Astrocyte (in vitro differentiated cells and primary cell): ENCODE measurements around the gene NUP98.

Source experiments
- EZH2 ChIP-seq: IDR thresholded peaks from 2 replicates; pipeline ENCODE4 v1.6.1; 2012; ENCODE audit warnings: mild to moderate bottlenecking, low read length, inconsistent platforms; ENCODE audit not compliant: insufficient read depth
- TF ChIP-seq, protein P1 (sequence below): IDR thresholded peaks from 2 replicates; pipeline ENCODE4 v1.5.1; 2011; ENCODE audit warnings: low read depth, mild to moderate bottlenecking, inconsistent platforms, low read length, moderate library complexity; ENCODE audit not compliant: insufficient read depth

DNA sequence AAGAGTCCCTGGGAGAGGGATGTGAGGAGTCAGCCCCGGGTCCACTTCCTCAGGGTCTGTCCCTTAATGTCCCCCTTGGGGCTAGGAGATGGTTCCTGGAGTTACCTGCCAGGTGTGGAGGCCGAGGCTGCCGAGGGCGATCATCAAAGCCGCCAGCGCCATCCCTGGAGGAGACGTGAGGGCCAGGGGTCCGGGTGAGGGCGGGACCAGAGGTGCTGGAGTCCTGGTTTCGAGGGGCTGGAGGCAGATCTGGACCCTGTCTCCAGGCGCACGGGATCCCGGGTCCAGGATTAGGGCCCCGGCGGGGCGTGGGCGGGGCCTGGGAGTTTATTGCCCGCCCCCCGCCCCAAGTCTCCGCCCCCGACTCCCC, 155.7 kb downstream of the NUP98 start, which contains the start of gene ART5:
- TF ChIP-seq, protein P1, sequence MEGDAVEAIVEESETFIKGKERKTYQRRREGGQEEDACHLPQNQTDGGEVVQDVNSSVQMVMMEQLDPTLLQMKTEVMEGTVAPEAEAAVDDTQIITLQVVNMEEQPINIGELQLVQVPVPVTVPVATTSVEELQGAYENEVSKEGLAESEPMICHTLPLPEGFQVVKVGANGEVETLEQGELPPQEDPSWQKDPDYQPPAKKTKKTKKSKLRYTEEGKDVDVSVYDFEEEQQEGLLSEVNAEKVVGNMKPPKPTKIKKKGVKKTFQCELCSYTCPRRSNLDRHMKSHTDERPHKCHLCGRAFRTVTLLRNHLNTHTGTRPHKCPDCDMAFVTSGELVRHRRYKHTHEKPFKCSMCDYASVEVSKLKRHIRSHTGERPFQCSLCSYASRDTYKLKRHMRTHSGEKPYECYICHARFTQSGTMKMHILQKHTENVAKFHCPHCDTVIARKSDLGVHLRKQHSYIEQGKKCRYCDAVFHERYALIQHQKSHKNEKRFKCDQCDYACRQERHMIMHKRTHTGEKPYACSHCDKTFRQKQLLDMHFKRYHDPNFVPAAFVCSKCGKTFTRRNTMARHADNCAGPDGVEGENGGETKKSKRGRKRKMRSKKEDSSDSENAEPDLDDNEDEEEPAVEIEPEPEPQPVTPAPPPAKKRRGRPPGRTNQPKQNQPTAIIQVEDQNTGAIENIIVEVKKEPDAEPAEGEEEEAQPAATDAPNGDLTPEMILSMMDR = no peak
- no peak for TF ChIP-seq EZH2
